ENCODE data around the gene RYR3. TPM values are rescaled to one million over a fixed set of nuclear protein-coding genes. Genes with fewer than 3 reads are reported as not detected.

Gene RYR3
- total and polyA plus RNA-seq, 10 of the 15 experiments (the other 5 are each of a cell fraction or from before 2014, with no cell fraction given) = under 0.01 to 0.44 (median 0.16) TPM; not detected in 5

- in situ Hi-C loops (cut with MboI) = no loop called here
- Histone ChIP-seq H3K4me3 (no peak overlapping the region), H3K27ac (ENCODE audit: control insufficient read depth, insufficient read depth) (no peak overlapping the region), H3K9ac (ENCODE audit: control insufficient read depth, insufficient read depth, low read length) (no peak overlapping the region), H3K79me2 (ENCODE audit: control insufficient read depth, insufficient read depth, low read length) (no peaks in the 10 kb centered on the region), H3K9me3 (replicated peaks; ENCODE audit: control insufficient read depth, insufficient read depth, low read length) (no peaks in the 10 kb centered on the region), H3K4me1 (ENCODE audit: control insufficient read depth, insufficient read depth, low read length) (no peaks in the 10 kb centered on the region), H4K20me1 (ENCODE audit: control insufficient read depth, insufficient read depth) (no peaks in the 10 kb centered on the region), H3K27me3 (replicated peaks in 1 of 2; ENCODE audit: control insufficient read depth in 2 of 2, insufficient read depth in 2 of 2, low read length in 1 of 2) (no peaks in the 10 kb centered on the region; a peak in 2 of 4 replicates), H2AFZ (ENCODE audit: control insufficient read depth, low read depth, low read length) (no peak overlapping the region), H3K4me2 (ENCODE audit: control insufficient read depth, insufficient read depth) (no peak overlapping the region), H3K36me3 (ENCODE audit: control insufficient read depth in 2 of 2, insufficient read depth in 2 of 2, low read length in 1 of 2) (no peaks in the 10 kb centered on the region)
- no peak for DNase-seq (ENCODE audit: low read depth, low spot score)
- ATAC-seq = no peak
- ChIA-PET SMC1A (ENCODE audit: uncharacterized antibody, unreplicated experiment) (no interaction called here), CTCF (interaction anchor here (0.6 to 4.1 kb wide), 3 partner anchors 8 to 393 kb away, joined by 3 to 22 read pairs (median 6); no protein-coding TSS in a partner anchor), RAD21 (ENCODE audit: unreplicated experiment) (no interaction called here), POLR2A (no interaction called here)
- TF ChIP-seq, protein P1, sequence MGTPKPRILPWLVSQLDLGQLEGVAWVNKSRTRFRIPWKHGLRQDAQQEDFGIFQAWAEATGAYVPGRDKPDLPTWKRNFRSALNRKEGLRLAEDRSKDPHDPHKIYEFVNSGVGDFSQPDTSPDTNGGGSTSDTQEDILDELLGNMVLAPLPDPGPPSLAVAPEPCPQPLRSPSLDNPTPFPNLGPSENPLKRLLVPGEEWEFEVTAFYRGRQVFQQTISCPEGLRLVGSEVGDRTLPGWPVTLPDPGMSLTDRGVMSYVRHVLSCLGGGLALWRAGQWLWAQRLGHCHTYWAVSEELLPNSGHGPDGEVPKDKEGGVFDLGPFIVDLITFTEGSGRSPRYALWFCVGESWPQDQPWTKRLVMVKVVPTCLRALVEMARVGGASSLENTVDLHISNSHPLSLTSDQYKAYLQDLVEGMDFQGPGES (IDR thresholded peaks at IDR 0.05) = no peak
- TF ChIP-seq BMI1 (IDR thresholded peaks at IDR 0.05; ENCODE audit: borderline replicate concordance) (no peak), CBX5 (IDR thresholded peaks at IDR 0.05; ENCODE audit: low read depth) (no peak), SRF (IDR thresholded peaks at IDR 0.05; ENCODE audit: low read depth in 2 of 2, low read length in 2 of 2) (no peak), MXI1 (IDR thresholded peaks at IDR 0.05; ENCODE audit: low read depth, low read length) (no peak), TCF12 (IDR thresholded peaks at IDR 0.05; ENCODE audit: low read depth, low read length) (no peak), KAT2A (conservative IDR thresholded peaks at IDR 0.05; ENCODE audit: control insufficient read depth, low read depth, low read length) (no peak), ZBTB40 (IDR thresholded peaks at IDR 0.05; ENCODE audit: borderline replicate concordance) (no peak)
- TF ChIP-seq, protein P2, sequence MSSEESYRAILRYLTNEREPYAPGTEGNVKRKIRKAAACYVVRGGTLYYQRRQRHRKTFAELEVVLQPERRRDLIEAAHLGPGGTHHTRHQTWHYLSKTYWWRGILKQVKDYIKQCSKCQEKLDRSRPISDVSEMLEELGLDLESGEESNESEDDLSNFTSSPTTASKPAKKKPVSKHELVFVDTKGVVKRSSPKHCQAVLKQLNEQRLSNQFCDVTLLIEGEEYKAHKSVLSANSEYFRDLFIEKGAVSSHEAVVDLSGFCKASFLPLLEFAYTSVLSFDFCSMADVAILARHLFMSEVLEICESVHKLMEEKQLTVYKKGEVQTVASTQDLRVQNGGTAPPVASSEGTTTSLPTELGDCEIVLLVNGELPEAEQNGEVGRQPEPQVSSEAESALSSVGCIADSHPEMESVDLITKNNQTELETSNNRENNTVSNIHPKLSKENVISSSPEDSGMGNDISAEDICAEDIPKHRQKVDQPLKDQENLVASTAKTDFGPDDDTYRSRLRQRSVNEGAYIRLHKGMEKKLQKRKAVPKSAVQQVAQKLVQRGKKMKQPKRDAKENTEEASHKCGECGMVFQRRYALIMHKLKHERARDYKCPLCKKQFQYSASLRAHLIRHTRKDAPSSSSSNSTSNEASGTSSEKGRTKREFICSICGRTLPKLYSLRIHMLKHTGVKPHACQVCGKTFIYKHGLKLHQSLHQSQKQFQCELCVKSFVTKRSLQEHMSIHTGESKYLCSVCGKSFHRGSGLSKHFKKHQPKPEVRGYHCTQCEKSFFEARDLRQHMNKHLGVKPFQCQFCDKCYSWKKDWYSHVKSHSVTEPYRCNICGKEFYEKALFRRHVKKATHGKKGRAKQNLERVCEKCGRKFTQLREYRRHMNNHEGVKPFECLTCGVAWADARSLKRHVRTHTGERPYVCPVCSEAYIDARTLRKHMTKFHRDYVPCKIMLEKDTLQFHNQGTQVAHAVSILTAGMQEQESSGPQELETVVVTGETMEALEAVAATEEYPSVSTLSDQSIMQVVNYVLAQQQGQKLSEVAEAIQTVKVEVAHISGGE (CRISPR knock-in tag; IDR thresholded peaks at IDR 0.05) = no peak
- WGBS (ENCODE audit: insufficient coverage, insufficient replicate concordance, low lambda C conversion rate, missing lambda C conversion rate) = 5% methylated on average over 1 of the region's 1 CpG
- intact Hi-C loops (cut with micrococcal nuclease; ENCODE audit: unreplicated experiment) = no loop called here
- BruUV-seq (replicated peaks) = no TSS peak
- no peak for FAIRE-seq
Observed at GRCh38 chr15:33284336-33284735, 26.4 kb upstream of the RYR3 start.
